Tibial nerve (tissue), 3 donors: ENCODE data around the gene CLDND1.

ENCODE experiments used
- CTCF ChIP-seq, 5 experiments: fragments of 200-600 bp in 3 of 5; fragments of 450-650 bp in 2 of 5; sonication (generic) in 3 of 5; IDR thresholded peaks; one replicate each; pipeline ENCODE4 v1.5.1; 2016 to 2019; ENCODE audit warnings: antibody characterized with exemption in 5 of 5, mild to moderate bottlenecking in 3 of 5, moderate library complexity in 2 of 5
- POLR2A ChIP-seq, 2 donors: fragments of 450-650 bp; IDR thresholded peaks; one replicate each; pipeline ENCODE4 v1.6.1; 2017; ENCODE audit warnings: antibody characterized with exemption in 2 of 2, mild to moderate bottlenecking in 2 of 2, moderate library complexity in 2 of 2

GRCh38 chr3:98518816-98519215, 3.9 kb downstream of the CLDND1 start:
- no peak for TF ChIP-seq CTCF (IDR thresholded peaks at IDR 0.05)
- no peak for TF ChIP-seq POLR2A (IDR thresholded peaks at IDR 0.05)
